Keratinocyte (primary cell): ENCODE data around the gene MS4A7. TPM values are rescaled to one million over a fixed set of nuclear protein-coding genes. Genes with fewer than 3 reads are reported as not detected.

Source experiments
- DNase-seq: peaks from one replicate; pipeline ENCODE4 v3.0.0-alpha.2; 2011; ENCODE audit warnings: low read depth, missing footprints, low spot score
- FAIRE-seq: peaks from 2 replicates; lab custom pipeline; 2011; peaks lifted over from hg19 to GRCh38; lab: Jason Lieb, UNC
- H2AFZ ChIP-seq: 2 replicates; pipeline ENCODE4 v1.6.0; 2012; ENCODE audit warnings: low read length, control low read depth, inconsistent platforms; ENCODE audit not compliant: control insufficient read depth
- H3K27ac ChIP-seq: 2 replicates; pipeline ENCODE4 v1.5.1; 2011; ENCODE audit warnings: low read length; ENCODE audit not compliant: control insufficient read depth, insufficient read depth
- H3K27me3 ChIP-seq: 3 replicates; pipeline ENCODE4 v1.6.0; 2011; ENCODE audit warnings: low read length; ENCODE audit not compliant: control insufficient read depth, insufficient read depth; ENCODE audit errors: extremely low read depth
- H3K36me3 ChIP-seq, 2 experiments: 2 replicates in 1 of 2; 3 replicates in 1 of 2; pipeline ENCODE4 v1.5.1; 2011; ENCODE audit warnings: low read length in 2 of 2, mild to moderate bottlenecking in 1 of 2; ENCODE audit not compliant: control insufficient read depth in 2 of 2, insufficient read depth in 2 of 2; ENCODE audit errors: extremely low read depth in 1 of 2
- H3K4me1 ChIP-seq: 3 replicates; pipeline ENCODE4 v1.5.1; 2011; ENCODE audit warnings: low read length; ENCODE audit not compliant: control insufficient read depth, insufficient read depth; ENCODE audit errors: extremely low read depth
- H3K4me2 ChIP-seq: 3 replicates; pipeline ENCODE4 v1.6.0; 2011; ENCODE audit warnings: low read depth, low read length; ENCODE audit not compliant: control insufficient read depth, insufficient read depth; ENCODE audit errors: extremely low read depth
- H3K4me3 ChIP-seq, 3 experiments: fragments of 200-600 bp in 1 of 3; sonication (generic) in 1 of 3; 2 replicates in 2 of 3; 3 replicates in 1 of 3; pipeline ENCODE4 v1.5.1; 2011 to 2016; ENCODE audit warnings: low read length in 3 of 3, mild to moderate bottlenecking in 3 of 3, control low read depth in 2 of 3, inconsistent platforms in 1 of 3, low read depth in 1 of 3, mixed read lengths in 1 of 3, mixed run types in 1 of 3, moderate library complexity in 1 of 3; ENCODE audit not compliant: control insufficient read depth in 2 of 3, insufficient read depth in 2 of 3; ENCODE audit errors: extremely low read depth in 1 of 3
- H3K79me2 ChIP-seq: 2 replicates; pipeline ENCODE4 v1.6.0; 2012; ENCODE audit warnings: low read length; ENCODE audit not compliant: control insufficient read depth, insufficient read depth
- H3K9ac ChIP-seq: 3 replicates; pipeline ENCODE4 v1.6.0; 2011; ENCODE audit warnings: low read length; ENCODE audit not compliant: control insufficient read depth, insufficient read depth; ENCODE audit errors: extremely low read depth
- H3K9me1 ChIP-seq: 3 replicates; pipeline ENCODE4 v1.6.0; 2011; ENCODE audit warnings: low read length; ENCODE audit not compliant: control insufficient read depth, insufficient read depth; ENCODE audit errors: extremely low read depth
- H3K9me3 ChIP-seq: 2 replicates; pipeline ENCODE4 v1.5.1; 2012; ENCODE audit warnings: low read depth, low read length; ENCODE audit not compliant: control insufficient read depth
- H4K20me1 ChIP-seq: 3 replicates; pipeline ENCODE4 v1.6.0; 2011; ENCODE audit warnings: low read length; ENCODE audit not compliant: control insufficient read depth, insufficient read depth; ENCODE audit errors: extremely low read depth
- CTCF ChIP-seq, 3 experiments: IDR thresholded peaks in 1 of 3; conservative IDR thresholded peaks in 1 of 3; optimal IDR thresholded peaks in 1 of 3; 2 replicates in 2 of 3; 3 replicates in 1 of 3; pipeline versions ENCODE3 to v1.5.1; 2011; ENCODE audit warnings: low read length in 3 of 3, mild to moderate bottlenecking in 3 of 3, moderate library complexity in 2 of 3, control low read depth in 1 of 3, inconsistent platforms in 1 of 3; ENCODE audit not compliant: insufficient read depth in 2 of 3; ENCODE audit errors: extremely low read depth in 1 of 3
- EZH2 ChIP-seq: IDR thresholded peaks from one replicate; pipeline ENCODE4 v1.6.1; 2012; ENCODE audit warnings: inconsistent platforms, mild to moderate bottlenecking, low read length, moderate library complexity
- dilution Hi-C: fragments of 300-500 bp; cut with MboI; formaldehyde crosslinking; loops from one replicate; pipeline ENCODE4 v1.7.0; 2020; ENCODE audit warnings: low sequenced_read_pairs; ENCODE audit not compliant: extremely low pct_ligation_motif_present
- polyA minus RNA-seq, 3 experiments: library from RNA; depleted of rRNA, polyadenylated mRNA; stranded (reverse); fragments of >200 nt; gene quantifications; 1 replicate in 1 of 3; 2 replicates in 1 of 3; 3 replicates in 1 of 3; pipeline ENCODE4 v1.2.3, GENCODE V29; 2011
- polyA plus RNA-seq, 5 experiments: library from polyadenylated mRNA; depleted of rRNA in 3 of 5; stranded (reverse) in 3 of 5; stranded (forward) in 1 of 5; unstranded in 1 of 5; fragments of >200 nt; gene quantifications; 1 replicate in 1 of 5; 2 replicates in 3 of 5; 3 replicates in 1 of 5; pipeline versions ENCODE4 v1.2.1 to v1.2.3, GENCODE V29; 2011 to 2012; ENCODE audit warnings: missing spikeins in 2 of 5, low read depth in 1 of 5, low replicate concordance in 1 of 5

The MS4A7 gene
- polyA plus RNA-seq = not detected in 3 replicates
- polyA plus RNA-seq (2011; ENCODE audit: low read depth) = not detected
- not detected in 2 replicates for polyA plus RNA-seq (2011; cell fraction: cytosol; rRNA removed)
- not detected in 2 replicates for polyA plus RNA-seq (2011; cell fraction: nucleus; rRNA removed)
- polyA plus RNA-seq (2012; ENCODE audit: low replicate concordance) = not detected in 2 replicates
- polyA minus RNA-seq = not detected in 3 replicates
- polyA minus RNA-seq (2011; cell fraction: cytosol; rRNA and poly(A)+ RNA removed) = not detected
- polyA minus RNA-seq (2011; cell fraction: nucleus; rRNA and poly(A)+ RNA removed) = not detected in 2 replicates

- no peaks in the 10 kb centered on the region for H3K36me3 ChIP-seq
- H3K9me3 ChIP-seq = peaks cover 2% of the 10 kb centered on the region
- H4K20me1 ChIP-seq = no peaks in the 10 kb centered on the region
- DNase-seq = no peak
- H2AFZ ChIP-seq = no peak within 1 kb of the TSS
- no peak within 1 kb of the TSS for H3K27ac ChIP-seq
- dilution Hi-C loops = no loop called here
- no peak within 1 kb of the TSS for H3K4me3 ChIP-seq
- no peak for FAIRE-seq
- no peaks in the 10 kb centered on the region for H3K27me3 ChIP-seq
- TF ChIP-seq CTCF (optimal IDR thresholded peaks at IDR 0.05 in 1 of 3, IDR thresholded peaks at IDR 0.05 in 1 of 3, conservative IDR thresholded peaks at IDR 0.05 in 1 of 3; ENCODE audit: extremely low read depth in 1 of 3, insufficient read depth in 2 of 3, low read length in 3 of 3) (no peak), EZH2 (no peak)
- H3K4me2 ChIP-seq = no peak within 1 kb of the TSS
- H3K9me1 ChIP-seq = no peaks in the 10 kb centered on the region
- H3K4me1 ChIP-seq = no peaks in the 10 kb centered on the region
- H3K79me2 ChIP-seq = no peaks in the 10 kb centered on the region
- no peak within 1 kb of the TSS for H3K9ac ChIP-seq
Measured at GRCh38 chr11:60378354-60378753, at the start of gene MS4A7. Gene MS4A7 (plus strand): TSS chr11:60378532. CDS start chr11:60383142, 4,610 bp downstream.

- Histone ChIP-seq H3K9me3 (no peaks in the 10 kb centered on the region), H3K27ac (no peak overlapping the region), H3K9ac (no peak overlapping the region), H3K4me3 (no peak overlapping the region), H3K79me2 (no peaks in the 10 kb centered on the region), H3K4me1 (no peaks in the 10 kb centered on the region), H3K27me3 (no peaks in the 10 kb centered on the region), H2AFZ (no peak overlapping the region), H4K20me1 (no peaks in the 10 kb centered on the region), H3K36me3 (no peaks in the 10 kb centered on the region), H3K4me2 (no peak overlapping the region), H3K9me1 (no peaks in the 10 kb centered on the region)
- dilution Hi-C loops = no loop called here
- TF ChIP-seq EZH2 = no peak
- TF ChIP-seq CTCF (optimal IDR thresholded peaks at IDR 0.05 in 1 of 3, IDR thresholded peaks at IDR 0.05 in 1 of 3, conservative IDR thresholded peaks at IDR 0.05 in 1 of 3; ENCODE audit: extremely low read depth in 1 of 3, insufficient read depth in 2 of 3, low read length in 3 of 3) = no peak
- DNase-seq (no peak), FAIRE-seq (no peak)
Measured at GRCh38 chr11:60332846-60333245, 45.5 kb upstream of the MS4A7 start.
